HCT116 (cell line): ENCODE measurements around the gene GPC5. TPM values are rescaled to one million over a fixed set of nuclear protein-coding genes. Genes with fewer than 3 reads are reported as not detected.

Experiments
- ATAC-seq: fragments of 200-7000 bp; cut with Tn5 transposase; 2 replicates; pipeline ENCODE4 v1.9.1; 2020; ENCODE audit warnings: mild to moderate bottlenecking, moderate library complexity
- BruUV-seq: library from RNA; stranded (reverse); fragments of 400-500 nt; replicated peaks from 2 replicates; lab custom pipeline; 2021; lab: Mats Ljungman, UMichigan
- CTCF ChIA-PET: fragments of 300-600 bp; sonication (Branson Sonifier 250); formaldehyde crosslinking; loops from one replicate; lab custom pipeline; 2021; ENCODE audit warnings: antibody characterized with exemption; lab: Charles Lee
- POLR2A ChIA-PET: fragments of 300-600, 350-600 bp; sonication (Branson Sonifier 250); formaldehyde crosslinking; loops from one replicate; lab custom pipeline; 2021; ENCODE audit warnings: antibody characterized with exemption; lab: Charles Lee
- RAD21 ChIA-PET, 2 experiments: fragments of 300-600 bp; sonication (Branson Sonifier 250); formaldehyde crosslinking; loops; one replicate each; lab custom pipeline; 2023; ENCODE audit warnings: low total read pairs in 2 of 2; ENCODE audit not compliant: uncharacterized antibody in 2 of 2, unreplicated experiment in 2 of 2, low non-redundant PET in 1 of 2; lab: Charles Lee
- DNase-seq: peaks from one replicate; pipeline ENCODE4 v3.0.0-alpha.2; 2010; ENCODE audit warnings: low read depth, low spot score
- H2AFZ ChIP-seq: fragments of 200-600 bp; shearing (Covaris generic), sonication (generic); 2 replicates; pipeline ENCODE4 v1.6.1; 2017; ENCODE audit warnings: low read depth, mixed run types, mixed read lengths, antibody characterized with exemption, low read length; ENCODE audit not compliant: poor library complexity, severe bottlenecking
- H3K27ac ChIP-seq: 2 replicates; pipeline ENCODE4 v1.5.1; 2012; ENCODE audit warnings: low read depth, low read length
- H3K27me3 ChIP-seq: fragments of 200-600 bp; sonication (generic); 2 replicates; pipeline ENCODE4 v1.6.1; 2016; ENCODE audit warnings: mixed run types, low read length, mixed read lengths; ENCODE audit not compliant: insufficient read depth
- H3K36me3 ChIP-seq, 2 experiments: fragments of 200-500 bp in 1 of 2; fragments of 200-600 bp in 1 of 2; sonication (Bioruptor generic) in 1 of 2; sonication (generic) in 1 of 2; 2 replicates each; pipeline versions ENCODE4 v1.5.1 to v1.6.1; 2014 to 2016; ENCODE audit warnings: low read length in 2 of 2, inconsistent platforms in 1 of 2, mixed read lengths in 1 of 2, mixed run types in 1 of 2; ENCODE audit not compliant: insufficient read depth in 2 of 2, control insufficient read depth in 1 of 2
- H3K4me1 ChIP-seq, 2 experiments: fragments of 200-600 bp in 1 of 2; sonication (generic) in 1 of 2; 2 replicates each; pipeline versions ENCODE4 v1.5.1 to v1.6.1; 2012 to 2017; ENCODE audit warnings: low read length in 2 of 2, inconsistent platforms in 1 of 2, mild to moderate bottlenecking in 1 of 2, mixed read lengths in 1 of 2, mixed run types in 1 of 2, moderate library complexity in 1 of 2; ENCODE audit not compliant: insufficient read depth in 2 of 2, control insufficient read depth in 1 of 2
- H3K4me2 ChIP-seq: fragments of 200-600 bp; sonication (generic); 2 replicates; pipeline ENCODE4 v1.6.1; 2017; ENCODE audit warnings: mixed run types, low read length, mixed read lengths
- H3K4me3 ChIP-seq, 2 experiments: fragments of 200-600 bp in 1 of 2; sonication (generic) in 1 of 2; replicated peaks in 1 of 2; 2 replicates each; pipeline ENCODE4 v1.5.1; 2011 to 2016; ENCODE audit warnings: low read length in 2 of 2, control low read depth in 1 of 2, low read depth in 1 of 2, mild to moderate bottlenecking in 1 of 2, mixed read lengths in 1 of 2, mixed run types in 1 of 2
- H3K79me2 ChIP-seq: fragments of 200-600 bp; sonication (generic); 2 replicates; pipeline ENCODE4 v1.6.1; 2017; ENCODE audit warnings: mild to moderate bottlenecking, mixed run types, low read length, moderate library complexity, mixed read lengths; ENCODE audit not compliant: insufficient read depth
- H3K9ac ChIP-seq: fragments of 200-600 bp; sonication (generic); 2 replicates; pipeline ENCODE4 v1.6.1; 2016; ENCODE audit warnings: low read length, mixed read lengths
- H3K9me2 ChIP-seq: fragments of 200-600 bp; sonication (generic), shearing (Covaris generic); 2 replicates; pipeline ENCODE4 v1.6.1; 2017; ENCODE audit warnings: mixed run types, mild to moderate bottlenecking, moderate library complexity; ENCODE audit not compliant: insufficient read depth
- H3K9me3 ChIP-seq, 2 experiments: fragments of 200-500 bp in 1 of 2; fragments of 200-600 bp in 1 of 2; sonication (Bioruptor generic) in 1 of 2; sonication (generic) in 1 of 2; 2 replicates each; pipeline ENCODE4 v1.6.1; 2014 to 2017; ENCODE audit warnings: low read length in 2 of 2, mixed read lengths in 2 of 2, inconsistent platforms in 1 of 2, low read depth in 1 of 2, mild to moderate bottlenecking in 1 of 2, mixed run types in 1 of 2, moderate library complexity in 1 of 2; ENCODE audit not compliant: control insufficient read depth in 1 of 2, insufficient read depth in 1 of 2
- H4K20me1 ChIP-seq: fragments of 200-600 bp; sonication (generic), shearing (Covaris generic); 2 replicates; pipeline ENCODE4 v1.6.1; 2017; ENCODE audit warnings: mixed run types, mild to moderate bottlenecking, moderate library complexity; ENCODE audit not compliant: insufficient read depth
- EGR1 ChIP-seq: IDR thresholded peaks from 2 replicates; pipeline ENCODE4 v1.6.1; 2012; ENCODE audit warnings: low read depth
- ELF1 ChIP-seq: IDR thresholded peaks from 2 replicates; pipeline ENCODE4 v1.6.1; 2012; ENCODE audit warnings: low read depth, borderline replicate concordance
- FOSL1 ChIP-seq: IDR thresholded peaks from 2 replicates; pipeline ENCODE4 v1.6.1; 2012; ENCODE audit warnings: low read depth
- POLR2A ChIP-seq: IDR thresholded peaks from 2 replicates; pipeline ENCODE4 v1.7.0; 2011; ENCODE audit warnings: borderline replicate concordance; ENCODE audit not compliant: insufficient read depth, insufficient read length; ENCODE audit errors: extremely low read depth
- POLR2AphosphoS5 ChIP-seq: IDR thresholded peaks from 2 replicates; pipeline ENCODE4 v1.6.1; 2011; ENCODE audit warnings: mild to moderate bottlenecking, low read depth, low read length, moderate library complexity
- RAD21 ChIP-seq: IDR thresholded peaks from 2 replicates; pipeline ENCODE4 v1.6.1; 2012; ENCODE audit warnings: low read depth, mild to moderate bottlenecking
- SP1 ChIP-seq: IDR thresholded peaks from 2 replicates; pipeline ENCODE4 v1.6.1; 2012; ENCODE audit warnings: low read depth
- SRF ChIP-seq: IDR thresholded peaks from 2 replicates; pipeline ENCODE4 v1.6.1; 2012; ENCODE audit warnings: low read depth
- TCF7L2 ChIP-seq: IDR thresholded peaks from 2 replicates; pipeline ENCODE4 v1.7.0; 2011; ENCODE audit warnings: borderline replicate concordance, inconsistent platforms; ENCODE audit not compliant: insufficient read depth, insufficient read length; ENCODE audit errors: extremely low read depth
- intact Hi-C: fragments of 100-400 bp; cut with micrococcal nuclease; formaldehyde crosslinking; loops from 2 replicates; pipeline ENCODE4 v1.10.0; 2022
- total RNA-seq: library from RNA; stranded (reverse); gene quantifications from one replicate; pipeline ENCODE4 v1.2.1, GENCODE V29; 2021; ENCODE audit not compliant: unreplicated experiment
- TF ChIP-seq, protein P1 (sequence below): IDR thresholded peaks from 2 replicates; pipeline ENCODE4 v1.6.1; 2011; ENCODE audit warnings: mild to moderate bottlenecking, low read length, moderate library complexity; ENCODE audit not compliant: insufficient replicate concordance; ENCODE audit errors: extremely low read depth
- TF ChIP-seq, protein P2 (sequence below), 3 experiments: fragments of 200-600 bp in 1 of 3; sonication (generic) in 1 of 3; IDR thresholded peaks in 2 of 3; conservative IDR thresholded peaks in 1 of 3; 2 replicates each; pipeline ENCODE4 v1.5.1; 2012 to 2017; ENCODE audit warnings: low read depth in 2 of 3, low read length in 2 of 3, antibody characterized with exemption in 1 of 3, borderline replicate concordance in 1 of 3, control low read depth in 1 of 3, mild to moderate bottlenecking in 1 of 3, mixed read lengths in 1 of 3, mixed run types in 1 of 3, moderate library complexity in 1 of 3; ENCODE audit not compliant: insufficient read depth in 1 of 3
- TF ChIP-seq, protein P3 (sequence below): IDR thresholded peaks from 2 replicates; pipeline ENCODE4 v1.6.1; 2012

The GPC5 gene
- total RNA-seq, 1 experiment from 2014 or later = not detected

DNA sequence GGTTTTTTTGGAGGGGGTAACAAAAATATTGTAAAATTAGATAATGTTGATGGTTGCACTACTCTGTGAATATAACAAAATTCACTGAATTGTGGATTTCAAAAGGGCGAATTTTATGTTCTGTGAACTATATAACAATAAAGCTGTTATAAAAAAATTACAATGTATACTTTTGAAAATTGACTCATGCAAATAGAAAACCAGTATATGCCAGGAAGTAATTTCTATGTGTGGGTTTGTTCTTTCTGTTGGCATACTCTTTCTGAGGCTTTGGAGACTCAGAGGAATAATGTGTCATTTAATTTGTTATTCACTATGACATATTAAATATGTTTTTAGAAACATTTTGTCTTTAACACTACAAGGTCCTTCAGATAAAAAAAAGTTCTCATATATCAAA, 310.1 kb downstream of the GPC5 start:
- intact Hi-C loops = no loop called here
- no TSS peak for BruUV-seq

DNA sequence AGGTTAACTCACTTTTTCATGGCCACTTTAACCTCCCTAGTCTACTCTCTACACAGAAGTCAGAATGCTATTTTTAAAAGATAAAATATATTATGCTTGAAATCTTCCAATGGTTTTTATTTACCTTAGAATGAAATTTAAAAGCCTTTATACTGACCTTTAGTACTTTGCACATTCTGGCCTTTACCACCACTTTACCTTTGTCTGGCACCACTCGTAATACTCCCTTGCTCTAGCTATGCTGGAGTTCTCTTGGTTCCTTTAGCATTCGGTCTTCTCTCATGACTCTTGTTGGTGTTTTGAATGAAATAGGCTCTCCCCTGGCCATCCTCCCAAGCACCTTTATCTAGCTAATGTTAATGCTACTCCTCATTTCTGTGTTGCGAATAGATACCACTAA, 310.8 kb downstream of the GPC5 start:
- H2AFZ ChIP-seq = no peak overlapping the region
- H3K4me2 ChIP-seq = no peak overlapping the region
- POLR2A ChIA-PET = no interaction called here
- H3K9me3 ChIP-seq = peaks cover 12 to 23% of the 10 kb centered on the region in 2 experiments; a peak in 3 of 4 replicates
- no peaks in the 10 kb centered on the region for H3K27me3 ChIP-seq
- no peaks in the 10 kb centered on the region for H3K9me2 ChIP-seq
- H3K79me2 ChIP-seq = no peaks in the 10 kb centered on the region
- H4K20me1 ChIP-seq = no peaks in the 10 kb centered on the region
- no peak overlapping the region for H3K27ac ChIP-seq
- no TSS peak for BruUV-seq
- intact Hi-C loops = no loop called here
- DNase-seq (no peak), ATAC-seq (no peak)
- no peak overlapping the region for H3K4me3 ChIP-seq
- no peak overlapping the region for H3K9ac ChIP-seq
- RAD21 ChIA-PET = no interaction called here
- H3K4me1 ChIP-seq = no peaks in the 10 kb centered on the region
- no peaks in the 10 kb centered on the region for H3K36me3 ChIP-seq
- CTCF ChIA-PET = no interaction called here
- TF ChIP-seq ELF1 (no peak), POLR2AphosphoS5 (no peak), SRF (no peak), TCF7L2 (no peak), FOSL1 (no peak), RAD21 (no peak)
- TF ChIP-seq, protein P1, sequence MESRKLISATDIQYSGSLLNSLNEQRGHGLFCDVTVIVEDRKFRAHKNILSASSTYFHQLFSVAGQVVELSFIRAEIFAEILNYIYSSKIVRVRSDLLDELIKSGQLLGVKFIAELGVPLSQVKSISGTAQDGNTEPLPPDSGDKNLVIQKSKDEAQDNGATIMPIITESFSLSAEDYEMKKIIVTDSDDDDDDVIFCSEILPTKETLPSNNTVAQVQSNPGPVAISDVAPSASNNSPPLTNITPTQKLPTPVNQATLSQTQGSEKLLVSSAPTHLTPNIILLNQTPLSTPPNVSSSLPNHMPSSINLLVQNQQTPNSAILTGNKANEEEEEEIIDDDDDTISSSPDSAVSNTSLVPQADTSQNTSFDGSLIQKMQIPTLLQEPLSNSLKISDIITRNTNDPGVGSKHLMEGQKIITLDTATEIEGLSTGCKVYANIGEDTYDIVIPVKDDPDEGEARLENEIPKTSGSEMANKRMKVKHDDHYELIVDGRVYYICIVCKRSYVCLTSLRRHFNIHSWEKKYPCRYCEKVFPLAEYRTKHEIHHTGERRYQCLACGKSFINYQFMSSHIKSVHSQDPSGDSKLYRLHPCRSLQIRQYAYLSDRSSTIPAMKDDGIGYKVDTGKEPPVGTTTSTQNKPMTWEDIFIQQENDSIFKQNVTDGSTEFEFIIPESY = no peak
- TF ChIP-seq, protein P2, sequence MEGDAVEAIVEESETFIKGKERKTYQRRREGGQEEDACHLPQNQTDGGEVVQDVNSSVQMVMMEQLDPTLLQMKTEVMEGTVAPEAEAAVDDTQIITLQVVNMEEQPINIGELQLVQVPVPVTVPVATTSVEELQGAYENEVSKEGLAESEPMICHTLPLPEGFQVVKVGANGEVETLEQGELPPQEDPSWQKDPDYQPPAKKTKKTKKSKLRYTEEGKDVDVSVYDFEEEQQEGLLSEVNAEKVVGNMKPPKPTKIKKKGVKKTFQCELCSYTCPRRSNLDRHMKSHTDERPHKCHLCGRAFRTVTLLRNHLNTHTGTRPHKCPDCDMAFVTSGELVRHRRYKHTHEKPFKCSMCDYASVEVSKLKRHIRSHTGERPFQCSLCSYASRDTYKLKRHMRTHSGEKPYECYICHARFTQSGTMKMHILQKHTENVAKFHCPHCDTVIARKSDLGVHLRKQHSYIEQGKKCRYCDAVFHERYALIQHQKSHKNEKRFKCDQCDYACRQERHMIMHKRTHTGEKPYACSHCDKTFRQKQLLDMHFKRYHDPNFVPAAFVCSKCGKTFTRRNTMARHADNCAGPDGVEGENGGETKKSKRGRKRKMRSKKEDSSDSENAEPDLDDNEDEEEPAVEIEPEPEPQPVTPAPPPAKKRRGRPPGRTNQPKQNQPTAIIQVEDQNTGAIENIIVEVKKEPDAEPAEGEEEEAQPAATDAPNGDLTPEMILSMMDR (IDR thresholded peaks at IDR 0.05 in 2 of 3, conservative IDR thresholded peaks at IDR 0.05 in 1 of 3; ENCODE audit: borderline replicate concordance in 1 of 3, insufficient read depth in 1 of 3, low read depth in 2 of 3, low read length in 2 of 3) = no peak

More for the DNA sequence above, 310.1 kb downstream of the GPC5 start:
- TF ChIP-seq, protein P3, sequence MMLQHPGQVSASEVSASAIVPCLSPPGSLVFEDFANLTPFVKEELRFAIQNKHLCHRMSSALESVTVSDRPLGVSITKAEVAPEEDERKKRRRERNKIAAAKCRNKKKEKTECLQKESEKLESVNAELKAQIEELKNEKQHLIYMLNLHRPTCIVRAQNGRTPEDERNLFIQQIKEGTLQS = no peak
- TF ChIP-seq POLR2A (no peak), TCF7L2 (no peak), SP1 (no peak), POLR2AphosphoS5 (no peak), SRF (no peak), EGR1 (no peak)
- TF ChIP-seq, all 23 proteins: peak for 0
- Histone ChIP-seq H3K9ac (no peak overlapping the region), H3K27ac (no peak overlapping the region), H3K9me3 (peaks cover 12 to 25% of the 10 kb centered on the region in 2 experiments; a peak in 3 of 4 replicates), H3K79me2 (no peaks in the 10 kb centered on the region), H3K4me1 (no peaks in the 10 kb centered on the region), H3K27me3 (no peaks in the 10 kb centered on the region), H2AFZ (no peak overlapping the region), H3K36me3 (no peaks in the 10 kb centered on the region), H4K20me1 (no peaks in the 10 kb centered on the region), H3K4me2 (no peak overlapping the region), H3K9me2 (no peaks in the 10 kb centered on the region), H3K4me3 (no peak overlapping the region)
- ATAC-seq (no peak), DNase-seq (no peak)
- ChIA-PET CTCF (no interaction called here), RAD21 (no interaction called here), POLR2A (no interaction called here)
